Adrenal gland (tissue), 5 donors: Measurements from ENCODE around the gene DNAJB1.
"Not testable (repeated sequence)": the region's sequence is repeated elsewhere in the genome, so short reads cannot be mapped to it uniquely, and the experiment has no call there.

Source experiments
- CTCF ChIP-seq, 6 experiments: fragments of 450-650 bp in 4 of 6; fragments of 200-600 bp in 2 of 6; sonication (generic) in 1 of 6; IDR thresholded peaks; 1 replicate in 5 of 6; 2 replicates in 1 of 6; pipeline versions ENCODE4 v1.5.1 to v1.8.0; 2016 to 2021; ENCODE audit warnings: antibody characterized with exemption in 6 of 6, mild to moderate bottlenecking in 2 of 6, moderate library complexity in 1 of 6
- POLR2A ChIP-seq, 2 donors: fragments of 450-650 bp; IDR thresholded peaks; one replicate each; pipeline ENCODE4 v1.6.1; 2017; ENCODE audit warnings: antibody characterized with exemption in 2 of 2, mild to moderate bottlenecking in 2 of 2, moderate library complexity in 1 of 2
- donor health status: DM: no; HTN: no; CAD: no.

- TF ChIP-seq CTCF, POLR2A (IDR thresholded peaks at IDR 0.05): not testable (repeated sequence)
Measured at GRCh38 chr19:14504575-14504974, 13.6 kb downstream of the DNAJB1 start.
